H1 (cell line): ENCODE measurements around the gene BATF2. TPM values are rescaled to one million over a fixed set of nuclear protein-coding genes. Genes with fewer than 3 reads are reported as not detected.

Source experiments
- CEBPB ChIP-seq: IDR thresholded peaks from 2 replicates; pipeline ENCODE4 v1.6.1; 2012; ENCODE audit warnings: low read depth, low read length
- HDAC2 ChIP-seq, 2 experiments: fragments of 300-600 bp in 1 of 2; sonication (generic) in 1 of 2; IDR thresholded peaks; 2 replicates each; pipeline ENCODE4 v1.6.1; 2011 to 2012; ENCODE audit warnings: low read depth in 2 of 2, low read length in 2 of 2, mild to moderate bottlenecking in 2 of 2, moderate library complexity in 2 of 2, borderline replicate concordance in 1 of 2, inconsistent platforms in 1 of 2
- NANOG ChIP-seq: IDR thresholded peaks from 2 replicates; pipeline ENCODE4 v1.6.1; 2011; ENCODE audit warnings: low read length, low read depth, mild to moderate bottlenecking, inconsistent platforms; ENCODE audit not compliant: insufficient read depth, poor library complexity, severe bottlenecking
- NRF1 ChIP-seq: IDR thresholded peaks from 2 replicates; pipeline ENCODE4 v1.6.1; 2011; ENCODE audit warnings: mild to moderate bottlenecking, low read depth, low read length, improper control_type of control experiment
- RBBP5 ChIP-seq: IDR thresholded peaks from 2 replicates; pipeline ENCODE4 v1.7.1; 2012; ENCODE audit warnings: low read depth, mild to moderate bottlenecking, inconsistent platforms, low read length, moderate library complexity, borderline replicate concordance
- SP2 ChIP-seq: IDR thresholded peaks from 2 replicates; pipeline ENCODE4 v1.6.1; 2012; ENCODE audit warnings: mild to moderate bottlenecking, low read length, inconsistent platforms
- TEAD4 ChIP-seq: IDR thresholded peaks from 2 replicates; pipeline ENCODE4 v1.6.1; 2012; ENCODE audit warnings: low read depth, low read length, inconsistent platforms, mixed read lengths
- polyA plus RNA-seq, 7 experiments: library from polyadenylated mRNA; depleted of rRNA in 3 of 7; stranded (reverse) in 5 of 7; unstranded in 2 of 7; fragments of >200 nt in 5 of 7; fragments of 200-250 nt in 2 of 7; gene quantifications; 1 replicate in 5 of 7; 2 replicates in 1 of 7; 4 replicates in 1 of 7; pipeline versions ENCODE4 v1.2.1 to v1.2.3, GENCODE V29; 2011 to 2013; ENCODE audit warnings: missing spikeins in 2 of 7, mixed read lengths in 2 of 7
- total RNA-seq: library from RNA; stranded (reverse); fragmentation: NEBNext Ultra II Directional; extraction: Animal tissue kit (Norgen Biotek cat#: 25700); gene quantifications from 2 replicates; pipeline ENCODE4 v1.2.1, GENCODE V29; 2021
- TF ChIP-seq, protein P1 (sequence below): IDR thresholded peaks from 2 replicates; pipeline ENCODE4 v1.6.1; 2012; ENCODE audit warnings: low read length, inconsistent platforms

The BATF2 gene
- total and polyA plus RNA-seq, 2 of the 8 experiments (the other 6 are each of a cell fraction or from before 2014, with no cell fraction given), result 1.4 to 3.1 TPM

DNA sequence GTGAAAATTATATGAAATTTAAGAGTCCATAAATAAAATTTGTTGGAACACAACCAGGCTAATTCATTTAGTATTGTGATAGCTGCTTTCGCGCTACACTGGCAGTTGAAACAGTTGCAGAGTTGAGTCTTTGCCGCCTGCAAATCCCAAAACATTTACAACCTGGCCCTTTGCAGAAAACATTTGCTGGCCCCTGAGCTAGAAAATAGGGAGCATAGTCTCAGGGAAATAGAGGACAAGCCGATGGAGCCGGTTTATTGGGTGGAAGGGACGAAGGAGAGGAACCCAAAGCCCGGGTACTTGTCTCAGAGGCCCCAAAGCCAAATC is 43.7 kb upstream of the BATF2 start (continued):
- no peak for TF ChIP-seq NANOG
- no peak for TF ChIP-seq SP2
- no peak for TF ChIP-seq NRF1
- no peak for TF ChIP-seq TEAD4
- TF ChIP-seq HDAC2 (IDR thresholded peaks at IDR 0.05; ENCODE audit: borderline replicate concordance in 1 of 2, low read depth in 2 of 2, low read length in 2 of 2), result no peak
- no peak for TF ChIP-seq RBBP5
- TF ChIP-seq, protein P1, sequence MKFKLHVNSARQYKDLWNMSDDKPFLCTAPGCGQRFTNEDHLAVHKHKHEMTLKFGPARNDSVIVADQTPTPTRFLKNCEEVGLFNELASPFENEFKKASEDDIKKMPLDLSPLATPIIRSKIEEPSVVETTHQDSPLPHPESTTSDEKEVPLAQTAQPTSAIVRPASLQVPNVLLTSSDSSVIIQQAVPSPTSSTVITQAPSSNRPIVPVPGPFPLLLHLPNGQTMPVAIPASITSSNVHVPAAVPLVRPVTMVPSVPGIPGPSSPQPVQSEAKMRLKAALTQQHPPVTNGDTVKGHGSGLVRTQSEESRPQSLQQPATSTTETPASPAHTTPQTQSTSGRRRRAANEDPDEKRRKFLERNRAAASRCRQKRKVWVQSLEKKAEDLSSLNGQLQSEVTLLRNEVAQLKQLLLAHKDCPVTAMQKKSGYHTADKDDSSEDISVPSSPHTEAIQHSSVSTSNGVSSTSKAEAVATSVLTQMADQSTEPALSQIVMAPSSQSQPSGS, result no peak
- TF ChIP-seq CEBPB, result no peak
- TF ChIP-seq, all 59 proteins: peak for 0
